Transverse colon (tissue), 4 donors: ENCODE results near the gene ALG9.

ENCODE experiments used
- EP300 ChIP-seq: sonication (generic); formaldehyde crosslinking; IDR thresholded peaks from one replicate; pipeline ENCODE4 v1.6.1; 2017; ENCODE audit warnings: antibody characterized with exemption, low read depth
- POLR2A ChIP-seq: fragments of 450-650 bp; IDR thresholded peaks from one replicate; pipeline ENCODE4 v1.6.1; 2016; ENCODE audit warnings: antibody characterized with exemption, mild to moderate bottlenecking, moderate library complexity
- POLR2AphosphoS5 ChIP-seq, 3 donors: sonication (generic); formaldehyde crosslinking; IDR thresholded peaks; one replicate each; pipeline ENCODE4 v1.6.1; 2016; ENCODE audit warnings: antibody characterized with exemption in 3 of 3
- TF ChIP-seq, protein P1 (sequence below), 5 experiments: fragments of 200-600 bp in 3 of 5; fragments of 450-650 bp in 2 of 5; sonication (generic) in 3 of 5; IDR thresholded peaks; 1 replicate in 2 of 5; 2 replicates in 3 of 5; pipeline ENCODE4 v1.5.1; 2016 to 2017; ENCODE audit warnings: antibody characterized with exemption in 5 of 5, inconsistent platforms in 3 of 5, mild to moderate bottlenecking in 2 of 5, moderate library complexity in 1 of 5

DNA sequence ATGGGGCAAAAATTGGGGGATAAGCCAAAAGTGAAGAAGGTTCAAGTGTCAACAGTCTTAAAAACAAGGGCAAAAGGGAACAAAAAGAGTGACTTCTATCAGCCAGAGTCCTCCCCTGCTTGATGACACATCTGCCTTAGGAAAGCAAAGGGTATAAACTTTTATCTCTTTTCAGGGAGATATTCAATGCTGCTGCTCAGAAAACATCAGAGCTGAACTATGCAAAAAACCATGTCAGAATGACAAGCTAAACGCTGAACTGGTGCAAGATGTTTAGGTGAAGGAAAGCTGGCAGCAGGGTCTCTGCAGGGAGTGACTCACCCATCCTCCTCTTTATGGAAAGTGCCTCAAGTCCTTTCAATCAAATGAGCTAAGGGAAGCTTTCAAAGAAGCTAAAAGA, 24.7 kb downstream of the ALG9 start:
- TF ChIP-seq, protein P1, sequence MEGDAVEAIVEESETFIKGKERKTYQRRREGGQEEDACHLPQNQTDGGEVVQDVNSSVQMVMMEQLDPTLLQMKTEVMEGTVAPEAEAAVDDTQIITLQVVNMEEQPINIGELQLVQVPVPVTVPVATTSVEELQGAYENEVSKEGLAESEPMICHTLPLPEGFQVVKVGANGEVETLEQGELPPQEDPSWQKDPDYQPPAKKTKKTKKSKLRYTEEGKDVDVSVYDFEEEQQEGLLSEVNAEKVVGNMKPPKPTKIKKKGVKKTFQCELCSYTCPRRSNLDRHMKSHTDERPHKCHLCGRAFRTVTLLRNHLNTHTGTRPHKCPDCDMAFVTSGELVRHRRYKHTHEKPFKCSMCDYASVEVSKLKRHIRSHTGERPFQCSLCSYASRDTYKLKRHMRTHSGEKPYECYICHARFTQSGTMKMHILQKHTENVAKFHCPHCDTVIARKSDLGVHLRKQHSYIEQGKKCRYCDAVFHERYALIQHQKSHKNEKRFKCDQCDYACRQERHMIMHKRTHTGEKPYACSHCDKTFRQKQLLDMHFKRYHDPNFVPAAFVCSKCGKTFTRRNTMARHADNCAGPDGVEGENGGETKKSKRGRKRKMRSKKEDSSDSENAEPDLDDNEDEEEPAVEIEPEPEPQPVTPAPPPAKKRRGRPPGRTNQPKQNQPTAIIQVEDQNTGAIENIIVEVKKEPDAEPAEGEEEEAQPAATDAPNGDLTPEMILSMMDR (IDR thresholded peaks at IDR 0.05): no peak
- TF ChIP-seq POLR2A: no peak
- no peak for TF ChIP-seq EP300
- no peak for TF ChIP-seq POLR2AphosphoS5 (IDR thresholded peaks at IDR 0.05)
